HG02759 (cell line): ENCODE data around the gene FRMD4A.
"Not testable (repeated sequence)": the region's sequence is repeated elsewhere in the genome, so short reads cannot be mapped to it uniquely, and the experiment has no call there.

Experiments
- ATAC-seq: cut with Tn5 transposase; IDR thresholded peaks from one replicate; pipeline ENCODE4 v1.9.1; 2021; ENCODE audit warnings: mild to moderate bottlenecking, moderate library complexity; ENCODE audit not compliant: unreplicated experiment

The FRMD4A gene

GRCh38 chr10:13715596-13715995 lies 615.1 kb downstream of the FRMD4A start:
- not testable (repeated sequence) for ATAC-seq

GRCh38 chr10:13715100-13715499 lies 615.6 kb downstream of the FRMD4A start:
- ATAC-seq, result no peak

GRCh38 chr10:13712837-13713581 lies 617.7 kb downstream of the FRMD4A start:
- peak; percentile 89 for ATAC-seq

- ATAC-seq, result no peak
These were observed 618.3 kb downstream of the FRMD4A start for GRCh38 chr10:13712476-13712836.

GRCh38 chr10:13711291-13711690 lies 619.4 kb downstream of the FRMD4A start:
- ATAC-seq, result no peak

GRCh38 chr10:13709931-13710650 lies 620.6 kb downstream of the FRMD4A start:
- ATAC-seq, result no peak

- no peak for ATAC-seq
These were observed 622.3 kb downstream of the FRMD4A start for GRCh38 chr10:13708256-13708990.

GRCh38 chr10:13707156-13707881 lies 623.4 kb downstream of the FRMD4A start:
- peak; percentile 54 for ATAC-seq

GRCh38 chr10:13706604-13707003 lies 624.1 kb downstream of the FRMD4A start:
- no peak for ATAC-seq

- no peak for ATAC-seq
These were observed 624.5 kb downstream of the FRMD4A start for GRCh38 chr10:13706175-13706574.

GRCh38 chr10:13705526-13706174 lies 625.1 kb downstream of the FRMD4A start:
- no peak for ATAC-seq

- ATAC-seq, result no peak
These were observed 625.8 kb downstream of the FRMD4A start for GRCh38 chr10:13704964-13705363.

- ATAC-seq, result no peak
These were observed 626.7 kb downstream of the FRMD4A start for GRCh38 chr10:13703997-13704536.

- no peak for ATAC-seq
These were observed 627.5 kb downstream of the FRMD4A start for GRCh38 chr10:13703101-13703818.

- no peak for ATAC-seq
These were observed 629.4 kb downstream of the FRMD4A start for GRCh38 chr10:13701157-13701919.

GRCh38 chr10:13700473-13701144 lies 630.1 kb downstream of the FRMD4A start:
- no peak for ATAC-seq

GRCh38 chr10:13699216-13699615 lies 631.5 kb downstream of the FRMD4A start:
- no peak for ATAC-seq

- ATAC-seq, result no peak
These were observed 632.5 kb downstream of the FRMD4A start for GRCh38 chr10:13698217-13698616.
